Ishikawa (cell line): ENCODE data around the gene ZNF608.

Source experiments
- CEBPB ChIP-seq: IDR thresholded peaks from 2 replicates; pipeline ENCODE4 v1.6.1; 2012
- CREB1 ChIP-seq: IDR thresholded peaks from 2 replicates; pipeline ENCODE4 v1.6.1; 2012; ENCODE audit warnings: low read depth
- EGR1 ChIP-seq: IDR thresholded peaks from 2 replicates; pipeline ENCODE4 v1.6.1; 2012
- EP300 ChIP-seq: IDR thresholded peaks from 2 replicates; pipeline ENCODE4 v1.6.1; 2012; ENCODE audit warnings: borderline replicate concordance
- FOXM1 ChIP-seq: IDR thresholded peaks from 2 replicates; pipeline ENCODE4 v1.6.1; 2012; ENCODE audit warnings: low read depth, borderline replicate concordance
- MAX ChIP-seq: IDR thresholded peaks from 2 replicates; pipeline ENCODE4 v1.6.1; 2012
- NFIC ChIP-seq: IDR thresholded peaks from 2 replicates; pipeline ENCODE4 v1.6.1; 2012
- RAD21 ChIP-seq: IDR thresholded peaks from 2 replicates; pipeline ENCODE4 v1.6.1; 2012; ENCODE audit warnings: low read depth
- REST ChIP-seq: IDR thresholded peaks from 2 replicates; pipeline ENCODE4 v1.6.1; 2012; ENCODE audit warnings: low read depth, mild to moderate bottlenecking
- TAF1 ChIP-seq: IDR thresholded peaks from 2 replicates; pipeline ENCODE4 v1.6.1; 2012; ENCODE audit warnings: low read depth, mild to moderate bottlenecking
- TCF12 ChIP-seq: IDR thresholded peaks from 2 replicates; pipeline ENCODE4 v1.6.1; 2012; ENCODE audit warnings: low read depth
- TEAD4 ChIP-seq: IDR thresholded peaks from 2 replicates; pipeline ENCODE4 v1.6.1; 2012
- USF1 ChIP-seq: IDR thresholded peaks from 2 replicates; pipeline ENCODE4 v1.6.1; 2012
- YY1 ChIP-seq: IDR thresholded peaks from 2 replicates; pipeline ENCODE4 v1.6.1; 2012; ENCODE audit warnings: low read depth
- ZBTB7A ChIP-seq: IDR thresholded peaks from 2 replicates; pipeline ENCODE4 v1.6.1; 2012; ENCODE audit warnings: low read depth

The ZNF608 gene

GRCh38 chr5:124741711-124742496 lies 4.5 kb downstream of the ZNF608 start:
- TF ChIP-seq YY1, result peak; percentile 56; the same call in 1 of the 2 replicates
- peak; percentile 99 for TF ChIP-seq EP300
- TF ChIP-seq FOXM1, result peak; percentile 97
- TF ChIP-seq RAD21, result peak; percentile 29
- peak; percentile 79 for TF ChIP-seq CEBPB
- TF ChIP-seq REST, result 0 out of 2 replicates have a peak, but pooled peaks have one; percentile 16
- no peak for TF ChIP-seq EGR1
- no peak for TF ChIP-seq ZBTB7A
- peak; percentile 99 for TF ChIP-seq NFIC
- peak; percentile 100 for TF ChIP-seq TEAD4
- peak; percentile 45; the same call in 1 of the 2 replicates for TF ChIP-seq USF1
- TF ChIP-seq MAX, result peak; percentile 64
- TF ChIP-seq CREB1, result peak; percentile 38; the same call in 1 of the 2 replicates
- TF ChIP-seq TAF1, result no peak
- peak; percentile 99 for TF ChIP-seq TCF12

GRCh38 chr5:124740991-124741583 lies 5.4 kb downstream of the ZNF608 start:
- TF ChIP-seq REST (no peak), TEAD4 (peak; percentile 38; the same call in 1 of the 2 replicates)

- TF ChIP-seq EP300, result no peak
- no peak for TF ChIP-seq NFIC
- no peak for TF ChIP-seq ZBTB7A
- no peak for TF ChIP-seq TCF12
- TF ChIP-seq USF1, result no peak
- TF ChIP-seq YY1, result no peak
- no peak for TF ChIP-seq FOXM1
- TF ChIP-seq CREB1, result no peak
- no peak for TF ChIP-seq CEBPB
- no peak for TF ChIP-seq EGR1
- no peak for TF ChIP-seq REST
- no peak for TF ChIP-seq MAX
- no peak for TF ChIP-seq TAF1
- no peak for TF ChIP-seq TEAD4
- no peak for TF ChIP-seq RAD21
Observed at GRCh38 chr5:124740071-124740470, 6.4 kb downstream of the ZNF608 start.

GRCh38 chr5:124739634-124740025 lies 6.8 kb downstream of the ZNF608 start:
- TF ChIP-seq TCF12, result no peak
- TF ChIP-seq CREB1, result no peak
- no peak for TF ChIP-seq REST
- no peak for TF ChIP-seq NFIC
- no peak for TF ChIP-seq YY1
- TF ChIP-seq FOXM1, result no peak
- no peak for TF ChIP-seq CEBPB
- no peak for TF ChIP-seq TEAD4
- TF ChIP-seq MAX, result no peak
- TF ChIP-seq ZBTB7A, result no peak
- TF ChIP-seq RAD21, result no peak
- no peak for TF ChIP-seq TAF1
- TF ChIP-seq USF1, result no peak
- no peak for TF ChIP-seq EGR1
- no peak for TF ChIP-seq EP300
